ENCODE measurements around the gene TUBGCP6.
A peak's percentile ranks its signal among the peaks of the same experiment; 100 is the strongest.

TUBGCP6 gene

DNA sequence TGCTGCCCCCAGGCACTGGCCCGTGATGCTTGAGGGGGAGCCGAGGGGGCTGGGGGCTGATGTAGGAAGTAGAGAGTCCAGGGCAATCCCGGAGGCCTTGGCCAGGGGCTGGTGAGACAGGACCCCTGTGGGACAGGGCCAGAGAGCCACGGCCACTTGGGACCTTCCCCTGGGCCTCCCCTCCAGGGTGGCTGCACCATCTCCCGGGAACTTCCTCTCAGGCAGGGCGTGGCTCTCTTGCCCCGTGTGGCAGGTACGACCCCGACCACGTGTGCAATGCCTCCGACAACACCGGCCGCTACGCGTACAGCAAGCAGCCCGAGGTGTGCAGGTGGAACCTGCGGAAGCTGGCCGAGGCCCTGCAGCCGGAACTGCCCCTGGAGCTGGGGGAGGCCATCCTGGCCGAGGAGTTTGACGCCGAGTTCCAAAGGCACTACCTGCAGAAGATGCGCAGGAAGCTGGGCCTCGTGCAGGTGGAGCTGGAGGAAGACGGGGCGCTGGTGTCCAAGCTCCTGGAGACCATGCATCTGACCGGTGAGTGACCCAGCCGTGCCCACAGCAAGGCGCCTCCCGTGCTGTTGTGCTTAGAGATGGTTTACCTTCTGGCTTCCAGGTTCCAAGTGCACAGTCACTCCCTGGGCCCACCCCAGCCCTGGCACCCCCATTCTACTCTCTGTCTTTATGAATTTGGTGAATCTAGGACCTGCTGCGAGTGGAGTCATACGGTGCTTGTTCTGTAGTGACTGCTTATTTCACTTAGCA lies 34.3 kb downstream of the TUBGCP6 start:
- TF ChIP-seq EZH2phosphoT487 (IDR thresholded peaks at IDR 0.05; ENCODE audit: borderline replicate concordance) = no peak
- TF ChIP-seq, protein P1, sequence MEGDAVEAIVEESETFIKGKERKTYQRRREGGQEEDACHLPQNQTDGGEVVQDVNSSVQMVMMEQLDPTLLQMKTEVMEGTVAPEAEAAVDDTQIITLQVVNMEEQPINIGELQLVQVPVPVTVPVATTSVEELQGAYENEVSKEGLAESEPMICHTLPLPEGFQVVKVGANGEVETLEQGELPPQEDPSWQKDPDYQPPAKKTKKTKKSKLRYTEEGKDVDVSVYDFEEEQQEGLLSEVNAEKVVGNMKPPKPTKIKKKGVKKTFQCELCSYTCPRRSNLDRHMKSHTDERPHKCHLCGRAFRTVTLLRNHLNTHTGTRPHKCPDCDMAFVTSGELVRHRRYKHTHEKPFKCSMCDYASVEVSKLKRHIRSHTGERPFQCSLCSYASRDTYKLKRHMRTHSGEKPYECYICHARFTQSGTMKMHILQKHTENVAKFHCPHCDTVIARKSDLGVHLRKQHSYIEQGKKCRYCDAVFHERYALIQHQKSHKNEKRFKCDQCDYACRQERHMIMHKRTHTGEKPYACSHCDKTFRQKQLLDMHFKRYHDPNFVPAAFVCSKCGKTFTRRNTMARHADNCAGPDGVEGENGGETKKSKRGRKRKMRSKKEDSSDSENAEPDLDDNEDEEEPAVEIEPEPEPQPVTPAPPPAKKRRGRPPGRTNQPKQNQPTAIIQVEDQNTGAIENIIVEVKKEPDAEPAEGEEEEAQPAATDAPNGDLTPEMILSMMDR (conservative IDR thresholded peaks at IDR 0.05; ENCODE audit: low read length) = no peak
- H3K4me2 ChIP-seq (ENCODE audit: low read depth, low read length, poor library complexity, severe bottlenecking) = no peak overlapping the region
- H3K4me3 ChIP-seq (ENCODE audit: low read length, poor library complexity, severe bottlenecking) = no peak overlapping the region
- H4K20me1 ChIP-seq (ENCODE audit: insufficient read depth, low read length, poor library complexity, severe bottlenecking) = peaks cover 3% of the 10 kb centered on the region
- H3K36me3 ChIP-seq (ENCODE audit: insufficient read depth, low read length) = peaks cover 18% of the 10 kb centered on the region; the same call in 1 of the 2 replicates
- H3K27me3 ChIP-seq (ENCODE audit: insufficient read depth, low read length, poor library complexity, severe bottlenecking) = no peaks in the 10 kb centered on the region
- peaks cover 18% of the 10 kb centered on the region for H3K4me1 ChIP-seq (ENCODE audit: insufficient read depth, low read length, poor library complexity, severe bottlenecking)
- no peak overlapping the region for H2AFZ ChIP-seq (ENCODE audit: low read length)
- H3K9me3 ChIP-seq (ENCODE audit: insufficient read depth, low read depth, low read length) = no peaks in the 10 kb centered on the region
- H3K79me2 ChIP-seq (ENCODE audit: insufficient read depth, low read length) = no peaks in the 10 kb centered on the region
- H3K9ac ChIP-seq (ENCODE audit: low read depth, low read length, poor library complexity, severe bottlenecking) = no peak overlapping the region
- H3K9me2 ChIP-seq (replicated peaks; ENCODE audit: low read depth, low read length) = no peaks in the 10 kb centered on the region
- H3F3A ChIP-seq (ENCODE audit: low read depth) = no peaks in the 10 kb centered on the region

DNA sequence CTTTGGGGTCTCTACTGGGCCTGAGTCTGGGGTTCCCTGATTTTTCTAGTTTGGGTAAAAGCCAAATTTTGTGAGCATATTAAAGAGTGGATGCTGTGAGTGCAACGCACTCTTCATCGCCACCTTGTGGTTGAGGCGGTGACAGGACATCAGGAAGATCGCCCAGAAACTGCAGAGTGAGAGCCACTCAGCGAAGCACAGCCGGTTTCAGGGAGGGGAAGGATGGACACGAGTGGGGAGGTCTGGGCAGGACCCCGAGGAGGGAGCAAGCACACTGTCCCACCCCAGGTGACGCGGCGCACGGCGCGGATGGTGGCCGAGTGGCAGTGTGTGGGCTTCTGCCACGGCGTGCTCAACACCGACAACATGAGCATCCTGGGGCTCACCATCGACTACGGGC lies 34.9 kb downstream of the TUBGCP6 start:
- Histone ChIP-seq H3K4me1 (ENCODE audit: insufficient read depth, low read length, poor library complexity, severe bottlenecking) (peaks cover 18% of the 10 kb centered on the region), H4K20me1 (ENCODE audit: insufficient read depth, low read length, poor library complexity, severe bottlenecking) (peaks cover 3% of the 10 kb centered on the region), H3K79me2 (ENCODE audit: insufficient read depth, low read length) (no peaks in the 10 kb centered on the region), H3K27me3 (ENCODE audit: insufficient read depth, low read length, poor library complexity, severe bottlenecking) (no peaks in the 10 kb centered on the region), H3K4me3 (ENCODE audit: low read length, poor library complexity, severe bottlenecking) (no peak overlapping the region), H3K9me3 (ENCODE audit: insufficient read depth, low read depth, low read length) (no peaks in the 10 kb centered on the region), H2AFZ (ENCODE audit: low read length) (no peak overlapping the region), H3F3A (ENCODE audit: low read depth) (no peaks in the 10 kb centered on the region), H3K9me2 (replicated peaks; ENCODE audit: low read depth, low read length) (no peaks in the 10 kb centered on the region), H3K4me2 (ENCODE audit: low read depth, low read length, poor library complexity, severe bottlenecking) (no peak overlapping the region), H3K36me3 (ENCODE audit: insufficient read depth, low read length) (peaks cover 16% of the 10 kb centered on the region; the same call in 1 of the 2 replicates), H3K9ac (ENCODE audit: low read depth, low read length, poor library complexity, severe bottlenecking) (no peak overlapping the region)
- TF ChIP-seq EZH2phosphoT487 (IDR thresholded peaks at IDR 0.05; ENCODE audit: borderline replicate concordance) = no peak
- TF ChIP-seq, protein P1 (conservative IDR thresholded peaks at IDR 0.05; ENCODE audit: low read length) = peak; percentile 87

DNA sequence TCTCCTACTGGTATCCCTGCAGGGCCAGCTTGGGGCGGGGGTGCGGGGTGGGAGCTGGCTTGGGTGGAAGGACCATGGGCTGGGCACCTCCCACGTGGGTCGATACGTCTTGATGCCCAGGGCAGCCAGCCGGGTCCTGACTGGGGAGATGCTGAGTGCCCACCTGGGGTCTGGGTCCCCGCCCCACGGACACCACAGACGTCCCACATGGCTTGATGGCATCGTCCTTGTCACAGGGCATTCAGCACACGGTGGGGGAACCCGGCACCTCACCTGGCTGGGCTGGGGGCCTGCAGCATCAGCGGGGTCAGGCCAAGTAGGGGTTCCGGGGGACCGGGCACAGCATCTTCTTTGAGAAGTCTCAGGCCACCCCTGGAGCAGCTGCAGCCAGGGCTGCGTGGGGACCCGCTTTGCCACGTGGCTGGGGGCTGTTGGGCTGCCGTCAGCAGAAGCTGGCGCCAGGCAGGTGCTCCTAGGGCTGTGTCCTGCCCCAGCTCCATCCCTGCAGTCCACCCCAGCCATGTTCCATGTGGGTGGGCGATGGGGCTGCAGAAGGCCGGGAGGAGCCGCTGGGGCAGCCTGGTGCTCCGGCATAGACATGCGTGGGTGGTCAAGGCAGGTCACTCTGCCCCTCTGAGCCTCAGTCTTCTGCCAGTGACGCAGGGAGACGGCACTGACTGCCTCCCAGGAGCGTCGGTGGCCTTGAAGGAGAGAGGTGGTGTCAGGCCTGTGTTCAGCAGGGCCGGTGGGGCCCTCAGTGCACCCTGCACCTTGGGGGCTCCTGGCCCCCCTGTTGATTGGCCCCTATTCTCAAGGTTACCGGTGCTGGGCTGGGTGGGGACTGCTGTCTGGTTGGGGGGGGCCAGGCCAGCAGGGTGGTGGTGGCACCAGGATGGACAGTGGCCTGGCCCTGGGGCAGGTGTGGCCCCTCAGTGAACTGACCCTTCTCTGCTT lies 35.6 kb downstream of the TUBGCP6 start:
- no peak overlapping the region for H2AFZ ChIP-seq (ENCODE audit: low read length)

More for the DNA sequence above, 35.6 kb downstream of the TUBGCP6 start:
- H3K27me3 ChIP-seq (ENCODE audit: insufficient read depth, low read length, poor library complexity, severe bottlenecking) = no peaks in the 10 kb centered on the region
- peaks cover 18% of the 10 kb centered on the region for H3K4me1 ChIP-seq (ENCODE audit: insufficient read depth, low read length, poor library complexity, severe bottlenecking)
- H3K9me2 ChIP-seq (replicated peaks; ENCODE audit: low read depth, low read length) = no peaks in the 10 kb centered on the region
- H3K79me2 ChIP-seq (ENCODE audit: insufficient read depth, low read length) = no peaks in the 10 kb centered on the region
- H3K36me3 ChIP-seq (ENCODE audit: insufficient read depth, low read length) = peaks cover 14% of the 10 kb centered on the region; the same call in 1 of the 2 replicates
- no peak overlapping the region for H3K9ac ChIP-seq (ENCODE audit: low read depth, low read length, poor library complexity, severe bottlenecking)
- no peaks in the 10 kb centered on the region for H3F3A ChIP-seq (ENCODE audit: low read depth)
- no peak overlapping the region for H3K4me2 ChIP-seq (ENCODE audit: low read depth, low read length, poor library complexity, severe bottlenecking)
- no peak overlapping the region for H3K4me3 ChIP-seq (ENCODE audit: low read length, poor library complexity, severe bottlenecking)
- H3K9me3 ChIP-seq (ENCODE audit: insufficient read depth, low read depth, low read length) = no peaks in the 10 kb centered on the region
- no peak for TF ChIP-seq EZH2phosphoT487 (IDR thresholded peaks at IDR 0.05; ENCODE audit: borderline replicate concordance)
- TF ChIP-seq, protein P1 (conservative IDR thresholded peaks at IDR 0.05; ENCODE audit: low read length) = no peak
- peaks cover 3% of the 10 kb centered on the region for H4K20me1 ChIP-seq (ENCODE audit: insufficient read depth, low read length, poor library complexity, severe bottlenecking)
